Activated CD8-positive, alpha-beta memory T cell treated with anti-CD3 and anti-CD28 coated beads, Interleukin-2, amount 50 U/mL, for 4 hours (primary cell): ENCODE measurements around the gene TCEA2.

Source experiments
- DNase-seq: peaks from one replicate; pipeline ENCODE4 v3.0.0-alpha.2; 2020

Gene TCEA2

GRCh38 chr20:64035933-64036345, 27.1 kb upstream of the TCEA2 start, which contains the start of gene C20orf204:
Gene C20orf204, plus strand, starts transcription at chr20:64036182. Its CDS starts 142 bp downstream, at chr20:64036324.
- no peak for DNase-seq

GRCh38 chr20:64036346-64037198, 26.4 kb upstream of the TCEA2 start:
- DNase-seq = no peak

DNA sequence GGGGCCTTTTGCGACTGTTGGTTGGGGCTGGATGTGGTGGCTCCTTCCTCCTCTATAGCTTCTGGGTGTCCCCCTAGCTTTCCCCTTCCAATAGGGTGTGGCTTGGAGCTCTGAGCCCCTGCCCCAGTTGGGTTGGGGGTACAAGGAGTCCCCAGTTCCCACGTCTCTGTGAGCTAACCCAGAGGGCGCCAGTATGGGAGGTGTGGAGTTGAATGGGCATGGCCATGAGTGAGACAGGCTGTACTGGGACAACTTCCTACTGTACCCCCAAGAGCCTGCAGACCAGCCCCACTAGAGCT, 25.9 kb upstream of the TCEA2 start:
- DNase-seq = no peak

- DNase-seq = no peak
Measured at GRCh38 chr20:64037498-64038213, 25.3 kb upstream of the TCEA2 start.

DNA sequence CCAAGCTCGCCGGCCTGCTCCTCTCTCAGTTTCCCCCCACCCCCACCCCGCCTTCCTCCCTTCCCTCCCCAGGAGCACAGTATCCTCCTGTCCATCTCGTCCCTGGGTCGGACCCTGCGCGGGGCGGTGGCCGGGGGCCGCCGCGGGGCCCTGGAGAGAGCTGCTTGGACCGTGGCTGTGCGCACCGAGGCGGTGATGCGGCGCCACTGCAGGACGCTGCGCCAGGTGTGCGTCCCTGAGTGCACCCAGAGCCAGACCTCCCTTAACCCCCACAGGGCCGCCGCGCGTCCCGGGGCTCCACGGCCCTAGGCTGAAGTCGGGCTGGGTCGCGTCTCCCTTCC, 24.8 kb upstream of the TCEA2 start:
- no peak for DNase-seq

- peak; percentile 80 for DNase-seq
Measured at GRCh38 chr20:64038565-64039292, 24.3 kb upstream of the TCEA2 start.

DNA sequence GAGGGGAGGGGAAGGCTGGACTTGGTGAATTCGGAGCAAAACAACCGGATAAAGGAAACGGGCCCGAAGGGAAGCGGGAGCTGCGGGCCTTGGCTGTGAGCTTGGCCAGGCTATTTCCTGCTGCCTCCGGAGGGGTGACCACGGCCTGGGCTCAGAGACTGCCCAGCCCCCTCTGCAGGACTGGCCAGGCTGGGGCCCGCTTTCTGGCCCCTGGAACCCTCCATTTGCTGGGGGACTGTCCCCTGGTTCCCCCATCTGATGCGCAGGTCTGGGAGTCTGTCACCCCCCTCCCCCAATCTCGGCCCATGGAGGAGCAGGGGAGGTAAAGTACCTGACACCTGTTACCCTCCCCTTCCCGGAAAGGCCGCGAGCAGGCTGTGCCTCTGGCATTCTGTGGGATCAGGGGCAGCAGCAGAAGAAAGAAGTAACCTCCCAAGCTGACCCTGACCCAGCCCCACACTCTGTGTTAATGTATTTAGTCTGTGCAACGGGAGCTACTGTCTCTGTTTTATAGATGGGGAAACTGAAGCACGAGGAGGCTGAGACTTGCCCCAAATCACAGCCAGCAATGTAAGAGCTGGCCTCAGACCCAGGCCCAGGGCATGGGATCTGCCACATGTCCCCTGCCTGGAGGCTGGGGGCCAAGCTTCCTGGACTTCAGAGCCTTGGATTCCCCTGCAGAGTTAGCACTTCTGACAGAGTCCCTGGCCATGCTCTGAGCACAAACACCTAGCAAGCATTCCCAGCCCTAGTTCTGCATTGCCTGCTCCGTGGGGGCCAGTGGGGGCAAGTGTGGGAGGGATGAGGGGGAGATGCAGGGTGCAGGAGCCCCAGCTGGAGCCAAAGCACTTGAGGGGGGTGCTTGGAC, 23.5 kb upstream of the TCEA2 start:
- DNase-seq = no peak

GRCh38 chr20:64040231-64041039, 22.6 kb upstream of the TCEA2 start:
- no peak for DNase-seq

GRCh38 chr20:64041040-64041780, 21.8 kb upstream of the TCEA2 start:
- DNase-seq = no peak

- no peak for DNase-seq
Measured at GRCh38 chr20:64041781-64042053, 21.3 kb upstream of the TCEA2 start.

GRCh38 chr20:64042054-64042781, 20.8 kb upstream of the TCEA2 start:
- DNase-seq = no peak

DNA sequence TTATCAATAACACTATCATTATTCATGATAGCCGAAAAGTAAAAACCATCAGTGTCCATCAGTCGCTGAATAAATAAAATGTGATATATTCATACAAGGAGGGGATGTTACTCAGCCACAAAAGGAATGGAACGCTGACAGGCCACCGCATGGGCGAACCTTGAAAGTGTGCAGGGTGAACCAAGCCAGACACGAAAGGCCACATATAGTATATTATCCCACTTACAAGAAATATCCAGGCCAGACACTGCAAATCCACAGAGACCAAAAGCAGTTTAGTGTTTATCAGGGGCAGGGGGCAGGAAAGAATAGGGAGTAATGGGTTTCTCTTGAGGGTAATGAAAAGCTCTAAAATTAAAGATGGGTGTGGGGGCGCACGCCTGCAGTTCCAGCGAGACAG, 19.2 kb upstream of the TCEA2 start:
- DNase-seq = no peak

DNA sequence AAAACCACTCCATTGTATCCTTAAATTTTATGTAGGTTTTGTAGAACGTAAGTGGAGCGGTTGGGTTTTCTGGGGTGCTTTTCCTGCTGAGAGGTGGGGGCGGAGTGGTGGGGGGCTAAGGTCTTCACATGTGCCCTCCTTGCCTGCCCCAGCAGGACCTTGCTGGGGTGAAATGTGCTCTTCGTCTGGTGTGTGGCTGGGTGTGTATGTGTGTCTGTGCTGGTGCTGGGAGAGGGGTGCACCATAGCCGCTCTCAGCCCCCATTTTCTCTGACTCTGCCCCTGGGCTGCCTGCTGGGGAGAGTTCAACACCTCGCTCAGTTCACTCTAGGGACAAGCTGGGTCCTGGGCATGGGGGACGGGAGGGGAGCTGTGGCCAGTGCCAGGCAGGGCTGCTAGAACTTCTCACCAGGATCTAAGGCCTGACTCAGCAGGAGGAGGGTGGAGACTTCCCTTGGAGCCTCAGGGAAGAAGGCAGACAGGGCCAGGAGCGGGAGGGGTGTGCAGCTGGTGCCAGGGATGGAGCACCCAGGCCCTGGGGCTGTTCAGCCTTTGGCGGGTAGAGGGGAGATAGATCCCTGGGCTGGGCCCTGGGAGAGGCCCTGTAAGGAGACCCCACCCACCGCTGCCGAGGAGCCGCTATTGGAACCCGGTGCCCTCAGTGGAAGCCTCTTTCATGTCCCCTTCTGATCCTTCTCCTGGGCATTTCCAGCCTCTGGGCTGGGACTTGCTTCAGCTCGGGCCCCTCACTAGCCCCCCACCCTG, 18.3 kb upstream of the TCEA2 start:
- DNase-seq = no peak

DNA sequence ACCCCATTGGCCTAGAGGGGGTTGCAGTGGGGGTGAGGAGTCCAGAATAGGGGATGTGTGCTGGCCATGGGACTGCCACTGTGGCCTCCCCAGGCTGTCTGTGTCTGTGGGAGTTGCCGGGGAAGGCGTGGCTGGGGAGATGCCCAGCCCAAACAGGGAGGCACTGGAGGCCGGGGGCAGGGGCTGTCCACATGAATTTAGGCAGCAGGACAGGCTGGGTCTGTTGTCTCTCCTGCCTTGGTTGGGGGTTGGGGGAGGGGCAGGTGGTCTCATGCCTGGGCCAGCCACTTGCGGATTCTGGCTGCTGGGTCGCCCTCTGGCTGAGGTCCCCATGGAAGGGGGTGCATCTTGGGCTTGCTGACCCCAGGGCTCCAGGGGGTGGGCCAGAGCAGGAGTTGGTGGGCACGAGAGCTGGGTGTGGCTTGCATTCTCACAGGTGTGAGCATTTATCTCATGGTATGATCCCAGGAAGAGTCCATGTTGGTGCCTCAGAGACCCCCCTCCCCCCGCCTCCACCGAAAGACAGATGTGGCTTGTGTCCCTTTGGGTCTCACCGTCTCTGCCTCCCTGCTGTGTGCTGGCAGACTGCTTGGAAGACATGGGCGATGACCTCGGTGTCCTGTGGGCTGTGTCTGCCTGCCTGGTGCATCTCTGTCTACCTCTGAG, 17.5 kb upstream of the TCEA2 start:
- no peak for DNase-seq

DNA sequence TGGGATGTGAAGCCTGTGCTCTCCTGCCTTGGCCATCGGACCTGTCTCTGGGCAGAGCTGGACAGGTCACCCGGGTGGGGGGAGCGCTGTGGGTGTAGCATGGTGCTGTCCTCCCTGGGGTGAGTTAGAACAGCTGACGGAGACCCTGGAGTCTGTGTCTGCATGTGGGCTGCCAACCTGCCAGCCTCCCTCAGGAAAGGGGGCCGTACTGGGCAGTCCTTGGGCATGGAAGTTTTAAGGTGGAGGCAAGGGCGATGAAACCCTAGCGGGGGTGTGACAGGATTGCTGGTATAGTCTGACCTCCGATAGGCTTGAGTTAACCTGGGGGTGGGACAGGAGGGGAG, 16.0 kb upstream of the TCEA2 start:
- no peak for DNase-seq

GRCh38 chr20:64047968-64048401, 15.0 kb upstream of the TCEA2 start:
- no peak for DNase-seq

GRCh38 chr20:64048402-64049044, 14.5 kb upstream of the TCEA2 start:
- DNase-seq = no peak

DNA sequence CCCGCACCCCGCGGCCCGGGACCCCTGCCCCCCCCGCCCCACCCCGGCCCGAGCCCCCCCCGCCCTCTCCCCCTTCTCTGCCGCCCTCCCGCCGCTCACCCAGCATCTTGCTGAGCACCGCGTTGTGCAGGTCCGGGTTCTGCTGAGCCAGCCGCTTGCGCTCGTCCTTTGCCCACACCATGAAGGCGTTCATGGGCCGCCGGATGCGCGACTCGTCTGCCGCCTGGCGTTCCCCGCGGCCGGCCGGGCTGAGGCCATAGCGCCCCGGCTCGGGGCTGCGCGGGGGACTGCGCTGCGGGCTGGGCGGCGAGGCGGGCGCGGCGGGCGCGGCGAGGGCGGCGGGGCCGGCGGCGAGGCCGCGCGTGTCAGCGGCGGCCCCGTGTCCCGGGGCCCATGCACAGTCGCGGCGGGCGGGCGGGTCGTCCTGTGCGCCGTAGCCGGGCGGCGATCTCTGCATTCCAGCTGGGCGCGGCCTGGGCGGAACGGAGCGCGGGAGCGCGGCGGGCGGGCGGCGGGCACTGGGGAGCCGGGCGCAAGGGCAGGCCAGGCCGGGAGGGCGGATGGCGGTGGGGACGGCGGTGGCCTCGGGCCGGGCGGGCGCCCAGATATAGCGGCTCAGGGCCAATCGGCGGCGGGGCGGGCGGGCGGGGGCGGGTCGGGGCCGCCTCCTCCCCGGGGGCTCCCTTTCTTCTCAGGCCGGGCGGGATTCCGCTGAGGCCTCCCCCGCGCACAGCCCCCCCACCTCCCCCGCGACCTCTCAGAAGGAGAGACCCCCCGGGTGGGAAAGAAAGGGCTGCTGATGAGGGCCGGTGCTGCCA, 13.7 kb upstream of the TCEA2 start, which contains the start of gene SOX18:
Gene SOX18 (minus strand): TSS at position 580 of the 818 bp plus-strand sequence. CDS start 123 bp downstream, at position 457.
- no peak for DNase-seq
